ENCODE measurements around the gene GIGYF2.

The GIGYF2 gene

DNA sequence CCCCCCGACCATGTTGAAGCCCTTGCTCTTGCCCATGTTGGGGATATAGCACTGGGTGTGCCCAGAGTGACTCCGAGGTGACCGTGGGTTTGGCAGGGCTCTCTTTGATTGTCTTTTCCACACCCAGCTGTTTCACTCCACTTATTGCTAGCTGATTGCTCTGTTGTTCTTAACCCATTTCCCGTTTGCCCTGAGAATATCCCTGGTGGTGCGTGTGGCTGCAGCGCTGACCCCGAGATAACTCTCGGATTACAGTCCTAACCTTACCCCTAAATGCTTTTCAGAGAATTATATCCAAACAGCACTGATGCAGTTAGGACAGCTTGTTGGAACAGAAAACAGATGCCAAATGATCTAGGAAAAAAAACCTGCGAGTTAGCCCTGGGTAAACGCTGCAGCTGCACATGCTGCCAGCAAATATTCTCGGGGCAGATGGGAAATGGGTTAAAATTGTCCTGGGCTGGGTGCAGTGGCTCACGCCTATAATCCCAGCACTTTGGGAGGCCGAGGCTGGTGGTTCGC is 138.6 kb downstream of the GIGYF2 start:
- Histone ChIP-seq H3K27me3 (ENCODE audit: low read depth, low read length) (no peaks in the 10 kb centered on the region), H3K36me3 (replicated peaks; ENCODE audit: low read depth, low read length) (peaks cover 27% of the 10 kb centered on the region), H3K4me1 (ENCODE audit: low read length) (peaks cover 17% of the 10 kb centered on the region)

DNA sequence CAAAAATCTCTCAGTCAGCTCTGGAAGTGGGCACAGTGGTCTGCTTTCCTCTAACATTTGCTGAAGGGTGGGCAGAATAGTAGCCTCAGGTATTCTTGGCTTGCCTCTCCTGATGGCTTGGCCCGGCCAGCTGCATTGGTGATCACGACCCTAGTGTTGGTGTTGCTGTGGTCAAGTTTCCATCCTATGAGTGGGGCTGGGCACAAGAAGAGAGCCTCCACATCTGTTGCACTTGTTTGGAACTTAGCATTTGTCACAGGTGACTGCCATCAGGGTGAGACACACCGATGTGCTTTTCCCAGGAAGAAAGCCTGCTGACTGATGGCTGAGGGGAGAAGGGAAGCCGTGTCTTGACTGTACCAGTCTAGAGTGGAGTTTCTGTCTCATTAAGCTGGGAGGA is 139.8 kb downstream of the GIGYF2 start:
- Histone ChIP-seq H3K36me3 (replicated peaks; ENCODE audit: low read depth, low read length) (peaks cover 20% of the 10 kb centered on the region), H2AFZ (ENCODE audit: low read depth, low read length) (no peak overlapping the region), H3K27ac (ENCODE audit: low read length) (no peak overlapping the region), H3K4me3 (ENCODE audit: low read length) (no peak overlapping the region), H3K79me2 (ENCODE audit: low read length) (no peaks in the 10 kb centered on the region), H3K27me3 (ENCODE audit: low read depth, low read length) (no peaks in the 10 kb centered on the region), H3K4me2 (ENCODE audit: low read length) (no peak overlapping the region), H3K9ac (ENCODE audit: low read length) (no peak overlapping the region), H3K9me3 (ENCODE audit: insufficient read depth, low read length) (no peaks in the 10 kb centered on the region), H3K4me1 (ENCODE audit: low read length) (peaks cover 17% of the 10 kb centered on the region), H4K20me1 (ENCODE audit: insufficient read depth, low read length) (no peaks in the 10 kb centered on the region)
- TF ChIP-seq, protein P1, sequence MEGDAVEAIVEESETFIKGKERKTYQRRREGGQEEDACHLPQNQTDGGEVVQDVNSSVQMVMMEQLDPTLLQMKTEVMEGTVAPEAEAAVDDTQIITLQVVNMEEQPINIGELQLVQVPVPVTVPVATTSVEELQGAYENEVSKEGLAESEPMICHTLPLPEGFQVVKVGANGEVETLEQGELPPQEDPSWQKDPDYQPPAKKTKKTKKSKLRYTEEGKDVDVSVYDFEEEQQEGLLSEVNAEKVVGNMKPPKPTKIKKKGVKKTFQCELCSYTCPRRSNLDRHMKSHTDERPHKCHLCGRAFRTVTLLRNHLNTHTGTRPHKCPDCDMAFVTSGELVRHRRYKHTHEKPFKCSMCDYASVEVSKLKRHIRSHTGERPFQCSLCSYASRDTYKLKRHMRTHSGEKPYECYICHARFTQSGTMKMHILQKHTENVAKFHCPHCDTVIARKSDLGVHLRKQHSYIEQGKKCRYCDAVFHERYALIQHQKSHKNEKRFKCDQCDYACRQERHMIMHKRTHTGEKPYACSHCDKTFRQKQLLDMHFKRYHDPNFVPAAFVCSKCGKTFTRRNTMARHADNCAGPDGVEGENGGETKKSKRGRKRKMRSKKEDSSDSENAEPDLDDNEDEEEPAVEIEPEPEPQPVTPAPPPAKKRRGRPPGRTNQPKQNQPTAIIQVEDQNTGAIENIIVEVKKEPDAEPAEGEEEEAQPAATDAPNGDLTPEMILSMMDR (IDR thresholded peaks at IDR 0.05; ENCODE audit: low read depth, low read length): no peak
- no peak for TF ChIP-seq EZH2phosphoT487 (IDR thresholded peaks at IDR 0.05; ENCODE audit: low read depth)

More for the DNA sequence above, 138.6 kb downstream of the GIGYF2 start:
- no peak overlapping the region for H3K4me2 ChIP-seq (ENCODE audit: low read length)
- TF ChIP-seq, protein P1 (IDR thresholded peaks at IDR 0.05; ENCODE audit: low read depth, low read length): no peak
- no peak for TF ChIP-seq EZH2phosphoT487 (IDR thresholded peaks at IDR 0.05; ENCODE audit: low read depth)
- H3K4me3 ChIP-seq (ENCODE audit: low read length): no peak overlapping the region
- no peak overlapping the region for H3K9ac ChIP-seq (ENCODE audit: low read length)
- no peaks in the 10 kb centered on the region for H3K79me2 ChIP-seq (ENCODE audit: low read length)
- no peaks in the 10 kb centered on the region for H3K9me3 ChIP-seq (ENCODE audit: insufficient read depth, low read length)
- no peak overlapping the region for H3K27ac ChIP-seq (ENCODE audit: low read length)
- H4K20me1 ChIP-seq (ENCODE audit: insufficient read depth, low read length): no peaks in the 10 kb centered on the region
- no peak overlapping the region for H2AFZ ChIP-seq (ENCODE audit: low read depth, low read length)

DNA sequence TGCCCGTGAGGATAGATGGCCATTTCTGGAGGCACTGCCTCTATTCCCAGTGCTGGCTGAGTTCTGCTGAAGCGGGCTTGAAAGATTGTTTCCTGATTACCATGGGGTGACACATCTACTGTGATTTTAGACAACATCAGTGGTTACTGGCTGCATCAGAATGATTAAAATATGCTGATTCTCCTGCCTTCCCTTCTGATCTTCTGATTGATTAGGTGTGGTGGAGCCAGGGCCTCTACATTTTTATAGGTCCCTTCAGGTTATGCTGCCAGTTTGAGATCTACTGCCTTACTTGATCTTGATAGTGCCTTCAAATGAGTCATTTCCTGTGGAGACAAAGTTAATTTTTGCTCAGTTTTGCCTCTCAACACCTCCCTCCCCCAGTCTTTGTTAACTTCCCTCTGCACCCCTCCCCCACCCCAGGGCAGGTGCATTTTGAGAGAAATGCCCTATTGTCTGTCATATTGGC is 141.3 kb downstream of the GIGYF2 start:
- H3K4me1 ChIP-seq (ENCODE audit: low read length): peaks cover 17% of the 10 kb centered on the region
- H3K79me2 ChIP-seq (ENCODE audit: low read length): no peaks in the 10 kb centered on the region
- no peaks in the 10 kb centered on the region for H3K27me3 ChIP-seq (ENCODE audit: low read depth, low read length)
- no peak for TF ChIP-seq EZH2phosphoT487 (IDR thresholded peaks at IDR 0.05; ENCODE audit: low read depth)
- TF ChIP-seq, protein P1 (IDR thresholded peaks at IDR 0.05; ENCODE audit: low read depth, low read length): no peak
- H3K9me3 ChIP-seq (ENCODE audit: insufficient read depth, low read length): no peaks in the 10 kb centered on the region
- H4K20me1 ChIP-seq (ENCODE audit: insufficient read depth, low read length): no peaks in the 10 kb centered on the region
- peak overlapping the region; percentile 37 for H3K9ac ChIP-seq (ENCODE audit: low read length)
- peak overlapping the region; percentile 50 for H3K4me3 ChIP-seq (ENCODE audit: low read length)
- peaks cover 20% of the 10 kb centered on the region for H3K36me3 ChIP-seq (replicated peaks; ENCODE audit: low read depth, low read length)
- peak overlapping the region; percentile 72 for H3K4me2 ChIP-seq (ENCODE audit: low read length)
- peak overlapping the region; percentile 66 for H3K27ac ChIP-seq (ENCODE audit: low read length)
- H2AFZ ChIP-seq (ENCODE audit: low read depth, low read length): no peak overlapping the region; the same call in 1 of the 2 replicates

DNA sequence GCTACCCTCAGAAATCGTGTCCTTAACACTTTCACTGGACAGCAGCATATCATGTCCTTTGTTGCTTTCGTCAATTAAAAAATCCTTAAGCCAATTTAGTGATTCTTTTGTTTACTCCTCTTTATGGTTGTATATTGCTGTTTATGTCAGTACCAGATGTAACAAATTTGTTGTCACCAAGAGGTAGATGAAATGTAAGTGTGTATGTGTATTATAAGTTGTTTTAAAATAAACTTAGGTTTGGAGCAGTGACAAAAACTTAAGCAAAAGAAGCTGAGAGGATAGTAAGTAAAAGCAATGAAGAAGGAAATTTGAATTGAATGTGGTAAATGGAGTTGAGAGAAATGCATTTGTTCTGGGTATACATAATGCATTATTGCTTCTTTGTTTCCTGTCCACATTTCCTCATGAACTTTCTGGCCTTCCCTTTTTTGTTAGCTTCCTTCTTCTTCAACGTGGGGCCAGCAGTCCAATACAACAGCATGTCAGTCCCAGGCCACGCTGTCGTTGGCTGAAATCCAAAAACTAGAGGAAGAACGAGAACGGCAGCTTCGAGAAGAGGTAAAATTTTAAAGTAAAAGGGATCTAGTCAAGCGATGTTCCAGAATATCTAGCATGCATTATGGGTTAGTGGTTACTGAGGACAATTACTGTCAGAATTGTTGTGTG is 142.4 kb downstream of the GIGYF2 start:
- Histone ChIP-seq H3K36me3 (replicated peaks; ENCODE audit: low read depth, low read length) (peaks cover 23% of the 10 kb centered on the region), H3K27ac (ENCODE audit: low read length) (peak overlapping the region; percentile 14; the same call in 1 of the 2 replicates)

More for the DNA sequence above, 142.4 kb downstream of the GIGYF2 start:
- no peaks in the 10 kb centered on the region for H3K9me3 ChIP-seq (ENCODE audit: insufficient read depth, low read length)
- no peaks in the 10 kb centered on the region for H3K79me2 ChIP-seq (ENCODE audit: low read length)
- H3K4me3 ChIP-seq (ENCODE audit: low read length): no peak overlapping the region
- no peak overlapping the region for H3K9ac ChIP-seq (ENCODE audit: low read length)
- H3K27me3 ChIP-seq (ENCODE audit: low read depth, low read length): no peaks in the 10 kb centered on the region
- H3K4me2 ChIP-seq (ENCODE audit: low read length): no peak overlapping the region
- no peaks in the 10 kb centered on the region for H4K20me1 ChIP-seq (ENCODE audit: insufficient read depth, low read length)
- H3K4me1 ChIP-seq (ENCODE audit: low read length): peaks cover 17% of the 10 kb centered on the region
- H2AFZ ChIP-seq (ENCODE audit: low read depth, low read length): no peak overlapping the region
- TF ChIP-seq EZH2phosphoT487 (IDR thresholded peaks at IDR 0.05; ENCODE audit: low read depth): no peak
- TF ChIP-seq, protein P1 (IDR thresholded peaks at IDR 0.05; ENCODE audit: low read depth, low read length): no peak

Measured in OCI-LY3 (cell line).